Gastrocnemius medialis (tissue), 4 donors: ENCODE measurements around the gene SLC24A4.

Source experiments
- CTCF ChIP-seq, 5 experiments: fragments of 450-650 bp in 3 of 5; fragments of 200-600 bp in 2 of 5; sonication (generic) in 2 of 5; IDR thresholded peaks in 4 of 5; conservative IDR thresholded peaks in 1 of 5; 1 replicate in 4 of 5; 2 replicates in 1 of 5; pipeline ENCODE4 v1.5.1; 2016 to 2019; ENCODE audit warnings: antibody characterized with exemption in 5 of 5, mild to moderate bottlenecking in 3 of 5, moderate library complexity in 3 of 5
- POLR2A ChIP-seq, 2 donors: fragments of 450-650 bp; IDR thresholded peaks; one replicate each; pipeline ENCODE4 v1.6.1; 2017; ENCODE audit warnings: antibody characterized with exemption in 2 of 2, mild to moderate bottlenecking in 2 of 2, moderate library complexity in 2 of 2

GRCh38 chr14:92481386-92481785 is 158.4 kb downstream of the SLC24A4 start:
- no peak for TF ChIP-seq CTCF (IDR thresholded peaks at IDR 0.05 in 4 of 5, conservative IDR thresholded peaks at IDR 0.05 in 1 of 5)
- TF ChIP-seq POLR2A (IDR thresholded peaks at IDR 0.05), result no peak
